ENCODE results near the gene DHRSX. TPM values are rescaled to one million over a fixed set of nuclear protein-coding genes. Genes with fewer than 3 reads are reported as not detected.
"Not testable (repeated sequence)": the region's sequence is repeated elsewhere in the genome, so short reads cannot be mapped to it uniquely, and the experiment has no call there.

DHRSX gene
- total and polyA plus RNA-seq, 2 donors (not counting 1 experiment from before 2014, with no cell fraction given): 18.8 to 39.0 TPM

GRCh38 chrX:2242326-2242725 is 258.4 kb downstream of the DHRSX start:
- 95% methylated on average over 15 of the region's 16 CpGs for WGBS (ENCODE audit: insufficient coverage)

GRCh38 chrX:2241496-2241895 is 259.3 kb downstream of the DHRSX start:
- H3K27me3 ChIP-seq (replicated peaks in 1 of 4; ENCODE audit: control extremely low read depth in 1 of 4, control insufficient read depth in 3 of 4, insufficient read depth in 4 of 4, low read length in 3 of 4); POLR2A ChIA-PET; H3K9me3 Mint-ChIP-seq (ENCODE audit: insufficient read depth); DNase-seq; H3K9me3 ChIP-seq (ENCODE audit: control extremely low read depth in 1 of 3, control insufficient read depth in 2 of 3, insufficient read depth in 1 of 3, low read length in 2 of 3); H3K27ac Mint-ChIP-seq; H3K79me2 ChIP-seq (ENCODE audit: control insufficient read depth, insufficient read depth, low read length); H3K4me3 Mint-ChIP-seq; H3K27ac ChIP-seq (ENCODE audit: low read length in 2 of 2); H3K4me3 ChIP-seq (ENCODE audit: control extremely low read depth in 1 of 5, extremely low read depth in 1 of 5, insufficient read depth in 1 of 5, low read depth in 2 of 5, low read length in 4 of 5); H2AFZ ChIP-seq (ENCODE audit: insufficient read depth, low read depth, low read length, poor library complexity, severe bottlenecking); intact Hi-C loops (cut with micrococcal nuclease); ATAC-seq (ENCODE audit: low read depth); H3K9ac ChIP-seq (ENCODE audit: low read length); H4K20me1 ChIP-seq (ENCODE audit: control insufficient read depth, insufficient read depth, low read length, poor library complexity, severe bottlenecking); H3K4me2 ChIP-seq (replicated peaks; ENCODE audit: low read depth, low read length, poor library complexity, severe bottlenecking); H3K4me1 ChIP-seq (ENCODE audit: control insufficient read depth in 2 of 2, insufficient read depth in 2 of 2, low read length in 2 of 2); H3K27me3 Mint-ChIP-seq; H3K4me1 Mint-ChIP-seq; CTCF ChIA-PET: not testable (repeated sequence)
- peaks cover 0 to 12% of the 10 kb centered on the region in 2 experiments for H3K36me3 ChIP-seq (replicated peaks in 1 of 2; ENCODE audit: control extremely low read depth in 1 of 2, control insufficient read depth in 1 of 2, extremely low read depth in 1 of 2, insufficient read depth in 2 of 2, low read length in 1 of 2)
- WGBS (ENCODE audit: insufficient coverage): 97% methylated on average over 13 of the region's 13 CpGs

More at GRCh38 chrX:2242326-2242725, 258.4 kb downstream of the DHRSX start:
- no peaks in the 10 kb centered on the region for H3K27me3 Mint-ChIP-seq
- H3K27ac ChIP-seq (ENCODE audit: low read length in 2 of 2): no peak overlapping the region
- ATAC-seq (ENCODE audit: low read depth) (no peak), DNase-seq (no peak)
- no peak overlapping the region for H3K27ac Mint-ChIP-seq
- POLR2A ChIA-PET: no interaction called here
- H3K4me2 ChIP-seq (replicated peaks; ENCODE audit: low read depth, low read length, poor library complexity, severe bottlenecking): no peak overlapping the region
- no peaks in the 10 kb centered on the region for H3K79me2 ChIP-seq (ENCODE audit: control insufficient read depth, insufficient read depth, low read length)
- H3K27me3 ChIP-seq (replicated peaks in 1 of 4; ENCODE audit: control extremely low read depth in 1 of 4, control insufficient read depth in 3 of 4, insufficient read depth in 4 of 4, low read length in 3 of 4): no peaks in the 10 kb centered on the region
- intact Hi-C loops (cut with micrococcal nuclease): no loop called here
- CTCF ChIA-PET: no interaction called here
- TF ChIP-seq CTCF (IDR thresholded peaks at IDR 0.05): no peak
- TF ChIP-seq EZH2 (IDR thresholded peaks at IDR 0.05; ENCODE audit: borderline replicate concordance, insufficient read depth, low read depth, low read length, poor library complexity, severe bottlenecking): no peak
- no peak overlapping the region for H3K9ac ChIP-seq (ENCODE audit: low read length)
- H3K9me3 ChIP-seq (ENCODE audit: control extremely low read depth in 1 of 3, control insufficient read depth in 2 of 3, insufficient read depth in 1 of 3, low read length in 2 of 3): peaks cover 0 to 8% (median 0%) of the 10 kb centered on the region in 3 donors
- no peak overlapping the region for H3K4me3 ChIP-seq (ENCODE audit: control extremely low read depth in 1 of 5, extremely low read depth in 1 of 5, insufficient read depth in 1 of 5, low read depth in 2 of 5, low read length in 4 of 5)
- H3K4me1 ChIP-seq (ENCODE audit: control insufficient read depth in 2 of 2, insufficient read depth in 2 of 2, low read length in 2 of 2): no peaks in the 10 kb centered on the region
- H4K20me1 ChIP-seq (ENCODE audit: control insufficient read depth, insufficient read depth, low read length, poor library complexity, severe bottlenecking): no peaks in the 10 kb centered on the region
- H2AFZ ChIP-seq (ENCODE audit: insufficient read depth, low read depth, low read length, poor library complexity, severe bottlenecking): no peak overlapping the region
- no peak overlapping the region for H3K4me3 Mint-ChIP-seq
- no peaks in the 10 kb centered on the region for H3K9me3 Mint-ChIP-seq (ENCODE audit: insufficient read depth)
- H3K36me3 ChIP-seq (replicated peaks in 1 of 2; ENCODE audit: control extremely low read depth in 1 of 2, control insufficient read depth in 1 of 2, extremely low read depth in 1 of 2, insufficient read depth in 2 of 2, low read length in 1 of 2): peaks cover 0 to 12% of the 10 kb centered on the region in 2 experiments
- H3K4me1 Mint-ChIP-seq: peaks cover 1% of the 10 kb centered on the region

- intact Hi-C loops (cut with micrococcal nuclease); H3K4me1 ChIP-seq (ENCODE audit: control insufficient read depth in 2 of 2, insufficient read depth in 2 of 2, low read length in 2 of 2); DNase-seq; CTCF ChIA-PET; H3K79me2 ChIP-seq (ENCODE audit: control insufficient read depth, insufficient read depth, low read length); H3K4me3 Mint-ChIP-seq; H2AFZ ChIP-seq (ENCODE audit: insufficient read depth, low read depth, low read length, poor library complexity, severe bottlenecking); ATAC-seq (ENCODE audit: low read depth); H3K27ac Mint-ChIP-seq; H3K27ac ChIP-seq (ENCODE audit: low read length in 2 of 2); H3K4me2 ChIP-seq (replicated peaks; ENCODE audit: low read depth, low read length, poor library complexity, severe bottlenecking); H3K27me3 ChIP-seq (replicated peaks in 1 of 4; ENCODE audit: control extremely low read depth in 1 of 4, control insufficient read depth in 3 of 4, insufficient read depth in 4 of 4, low read length in 3 of 4); H3K9me3 Mint-ChIP-seq (ENCODE audit: insufficient read depth); H3K4me3 ChIP-seq (ENCODE audit: control extremely low read depth in 1 of 5, extremely low read depth in 1 of 5, insufficient read depth in 1 of 5, low read depth in 2 of 5, low read length in 4 of 5); POLR2A ChIA-PET; H4K20me1 ChIP-seq (ENCODE audit: control insufficient read depth, insufficient read depth, low read length, poor library complexity, severe bottlenecking); H3K4me1 Mint-ChIP-seq; H3K27me3 Mint-ChIP-seq; H3K9ac ChIP-seq (ENCODE audit: low read length); H3K9me3 ChIP-seq (ENCODE audit: control extremely low read depth in 1 of 3, control insufficient read depth in 2 of 3, insufficient read depth in 1 of 3, low read length in 2 of 3): not testable (repeated sequence)
- whole genome bisulfite sequencing (ENCODE audit: insufficient coverage): 99% methylated on average over 11 of the region's 12 CpGs
- H3K36me3 ChIP-seq (replicated peaks in 1 of 2; ENCODE audit: control extremely low read depth in 1 of 2, control insufficient read depth in 1 of 2, extremely low read depth in 1 of 2, insufficient read depth in 2 of 2, low read length in 1 of 2): peaks cover 0 to 12% of the 10 kb centered on the region in 2 experiments
Measured at GRCh38 chrX:2240761-2241160, 260.0 kb downstream of the DHRSX start.
